ENCODE measurements around the gene GARIN1A. TPM values are rescaled to one million over a fixed set of nuclear protein-coding genes. Genes with fewer than 3 reads are reported as not detected.
"Not testable (repeated sequence)": the region's sequence is repeated elsewhere in the genome, so short reads cannot be mapped to it uniquely, and the experiment has no call there.

Gene GARIN1A
- total RNA-seq: 2.8 to 6.6 TPM (median 2.8 TPM) in 3 replicates
- long read RNA-seq, partial matches to known transcripts: 0 of 1 reads
- long read RNA-seq, other reads (novel, unspliced or antisense): 1 of 1 reads

GRCh38 chr7:128671992-128672391 lies at the start of gene GARIN1A:
GARIN1A (plus strand) TSS chr7:128672292; CDS start chr7:128672398, 106 bp downstream.
- Mint-ChIP-seq H3K4me1 (ENCODE audit: low read depth) (peaks cover 8% of the 10 kb centered on the region), H3K9me3 (ENCODE audit: low read depth) (no peaks in the 10 kb centered on the region), H3K36me3 (ENCODE audit: low read depth) (peaks cover 3% of the 10 kb centered on the region), H3K27ac (ENCODE audit: unreplicated experiment) (no peak within 1 kb of the TSS), H3K4me3 (ENCODE audit: unreplicated experiment) (no peak within 1 kb of the TSS), H3K27me3 (ENCODE audit: low read depth) (no peaks in the 10 kb centered on the region)
- TF ChIP-seq CTCF (IDR thresholded peaks at IDR 0.05): no peak
- no peak for DNase-seq (ENCODE audit: low spot score)

GRCh38 chr7:128627124-128627523 lies 45.0 kb upstream of the GARIN1A start:
- H3K4me3 Mint-ChIP-seq (ENCODE audit: unreplicated experiment); H3K27me3 Mint-ChIP-seq (ENCODE audit: low read depth); H3K9me3 Mint-ChIP-seq (ENCODE audit: low read depth); DNase-seq (ENCODE audit: low spot score); H3K4me1 Mint-ChIP-seq (ENCODE audit: low read depth); H3K27ac Mint-ChIP-seq (ENCODE audit: unreplicated experiment): not testable (repeated sequence)
- H3K36me3 Mint-ChIP-seq (ENCODE audit: low read depth): peaks cover 23% of the 10 kb centered on the region

GRCh38 chr7:128633915-128634314 lies 38.2 kb upstream of the GARIN1A start:
- not testable (repeated sequence) for H3K9me3 Mint-ChIP-seq (ENCODE audit: low read depth); H3K27me3 Mint-ChIP-seq (ENCODE audit: low read depth); DNase-seq (ENCODE audit: low spot score); H3K4me3 Mint-ChIP-seq (ENCODE audit: unreplicated experiment); H3K27ac Mint-ChIP-seq (ENCODE audit: unreplicated experiment); H3K4me1 Mint-ChIP-seq (ENCODE audit: low read depth)
- H3K36me3 Mint-ChIP-seq (ENCODE audit: low read depth): peaks cover 22% of the 10 kb centered on the region

- H3K4me1 Mint-ChIP-seq (ENCODE audit: low read depth); H3K27ac Mint-ChIP-seq (ENCODE audit: unreplicated experiment); H3K9me3 Mint-ChIP-seq (ENCODE audit: low read depth); DNase-seq (ENCODE audit: low spot score); H3K27me3 Mint-ChIP-seq (ENCODE audit: low read depth); H3K4me3 Mint-ChIP-seq (ENCODE audit: unreplicated experiment): not testable (repeated sequence)
- peaks cover 19% of the 10 kb centered on the region for H3K36me3 Mint-ChIP-seq (ENCODE audit: low read depth)
Measured at GRCh38 chr7:128645206-128645605, 26.9 kb upstream of the GARIN1A start.

GRCh38 chr7:128645844-128646243 lies 26.2 kb upstream of the GARIN1A start:
- not testable (repeated sequence) for H3K4me1 Mint-ChIP-seq (ENCODE audit: low read depth); H3K27ac Mint-ChIP-seq (ENCODE audit: unreplicated experiment); DNase-seq (ENCODE audit: low spot score)

GRCh38 chr7:128646877-128647276 lies 25.2 kb upstream of the GARIN1A start:
- not testable (repeated sequence) for H3K27me3 Mint-ChIP-seq (ENCODE audit: low read depth); H3K4me1 Mint-ChIP-seq (ENCODE audit: low read depth); H3K9me3 Mint-ChIP-seq (ENCODE audit: low read depth); H3K27ac Mint-ChIP-seq (ENCODE audit: unreplicated experiment); DNase-seq (ENCODE audit: low spot score); H3K4me3 Mint-ChIP-seq (ENCODE audit: unreplicated experiment)
- peaks cover 17% of the 10 kb centered on the region for H3K36me3 Mint-ChIP-seq (ENCODE audit: low read depth)

More at GRCh38 chr7:128645844-128646243, 26.2 kb upstream of the GARIN1A start:
- not testable (repeated sequence) for H3K4me3 Mint-ChIP-seq (ENCODE audit: unreplicated experiment); H3K27me3 Mint-ChIP-seq (ENCODE audit: low read depth); H3K9me3 Mint-ChIP-seq (ENCODE audit: low read depth)
- peaks cover 19% of the 10 kb centered on the region for H3K36me3 Mint-ChIP-seq (ENCODE audit: low read depth)

- H3K4me3 Mint-ChIP-seq (ENCODE audit: unreplicated experiment); H3K36me3 Mint-ChIP-seq (ENCODE audit: low read depth); H3K4me1 Mint-ChIP-seq (ENCODE audit: low read depth); H3K9me3 Mint-ChIP-seq (ENCODE audit: low read depth); H3K27ac Mint-ChIP-seq (ENCODE audit: unreplicated experiment); H3K27me3 Mint-ChIP-seq (ENCODE audit: low read depth); DNase-seq (ENCODE audit: low spot score): not testable (repeated sequence)
Measured at GRCh38 chr7:128651096-128651495, 21.0 kb upstream of the GARIN1A start.

GRCh38 chr7:128652606-128653005 lies 19.5 kb upstream of the GARIN1A start:
- DNase-seq (ENCODE audit: low spot score); H3K27me3 Mint-ChIP-seq (ENCODE audit: low read depth); H3K9me3 Mint-ChIP-seq (ENCODE audit: low read depth); H3K36me3 Mint-ChIP-seq (ENCODE audit: low read depth); H3K4me1 Mint-ChIP-seq (ENCODE audit: low read depth); H3K27ac Mint-ChIP-seq (ENCODE audit: unreplicated experiment); H3K4me3 Mint-ChIP-seq (ENCODE audit: unreplicated experiment): not testable (repeated sequence)

- H3K27ac Mint-ChIP-seq (ENCODE audit: unreplicated experiment); H3K27me3 Mint-ChIP-seq (ENCODE audit: low read depth); H3K4me3 Mint-ChIP-seq (ENCODE audit: unreplicated experiment); H3K9me3 Mint-ChIP-seq (ENCODE audit: low read depth); DNase-seq (ENCODE audit: low spot score); H3K36me3 Mint-ChIP-seq (ENCODE audit: low read depth); H3K4me1 Mint-ChIP-seq (ENCODE audit: low read depth): not testable (repeated sequence)
Measured at GRCh38 chr7:128653197-128653596, 18.9 kb upstream of the GARIN1A start.

GRCh38 chr7:128654080-128654479 lies 18.0 kb upstream of the GARIN1A start:
- not testable (repeated sequence) for H3K9me3 Mint-ChIP-seq (ENCODE audit: low read depth); H3K4me1 Mint-ChIP-seq (ENCODE audit: low read depth); H3K4me3 Mint-ChIP-seq (ENCODE audit: unreplicated experiment); H3K27me3 Mint-ChIP-seq (ENCODE audit: low read depth); DNase-seq (ENCODE audit: low spot score); H3K27ac Mint-ChIP-seq (ENCODE audit: unreplicated experiment); H3K36me3 Mint-ChIP-seq (ENCODE audit: low read depth)

GRCh38 chr7:128654501-128654900 lies 17.6 kb upstream of the GARIN1A start:
- not testable (repeated sequence) for H3K4me1 Mint-ChIP-seq (ENCODE audit: low read depth); H3K36me3 Mint-ChIP-seq (ENCODE audit: low read depth); H3K9me3 Mint-ChIP-seq (ENCODE audit: low read depth); DNase-seq (ENCODE audit: low spot score); H3K4me3 Mint-ChIP-seq (ENCODE audit: unreplicated experiment); H3K27me3 Mint-ChIP-seq (ENCODE audit: low read depth); H3K27ac Mint-ChIP-seq (ENCODE audit: unreplicated experiment)

GRCh38 chr7:128658428-128658827 lies 13.7 kb upstream of the GARIN1A start:
- not testable (repeated sequence) for H3K27ac Mint-ChIP-seq (ENCODE audit: unreplicated experiment)

More at GRCh38 chr7:128658428-128658827, 13.7 kb upstream of the GARIN1A start:
- H3K27me3 Mint-ChIP-seq (ENCODE audit: low read depth); H3K4me1 Mint-ChIP-seq (ENCODE audit: low read depth); DNase-seq (ENCODE audit: low spot score); H3K4me3 Mint-ChIP-seq (ENCODE audit: unreplicated experiment): not testable (repeated sequence)
- H3K36me3 Mint-ChIP-seq (ENCODE audit: low read depth): peaks cover 13% of the 10 kb centered on the region
- peaks cover 13% of the 10 kb centered on the region for H3K9me3 Mint-ChIP-seq (ENCODE audit: low read depth)

All from chondrocyte (in vitro differentiated cells).